Measurements from ENCODE around the gene FAM219A.
A peak's percentile ranks its signal among the peaks of the same experiment; 100 is the strongest.

- TF ChIP-seq, protein P1, sequence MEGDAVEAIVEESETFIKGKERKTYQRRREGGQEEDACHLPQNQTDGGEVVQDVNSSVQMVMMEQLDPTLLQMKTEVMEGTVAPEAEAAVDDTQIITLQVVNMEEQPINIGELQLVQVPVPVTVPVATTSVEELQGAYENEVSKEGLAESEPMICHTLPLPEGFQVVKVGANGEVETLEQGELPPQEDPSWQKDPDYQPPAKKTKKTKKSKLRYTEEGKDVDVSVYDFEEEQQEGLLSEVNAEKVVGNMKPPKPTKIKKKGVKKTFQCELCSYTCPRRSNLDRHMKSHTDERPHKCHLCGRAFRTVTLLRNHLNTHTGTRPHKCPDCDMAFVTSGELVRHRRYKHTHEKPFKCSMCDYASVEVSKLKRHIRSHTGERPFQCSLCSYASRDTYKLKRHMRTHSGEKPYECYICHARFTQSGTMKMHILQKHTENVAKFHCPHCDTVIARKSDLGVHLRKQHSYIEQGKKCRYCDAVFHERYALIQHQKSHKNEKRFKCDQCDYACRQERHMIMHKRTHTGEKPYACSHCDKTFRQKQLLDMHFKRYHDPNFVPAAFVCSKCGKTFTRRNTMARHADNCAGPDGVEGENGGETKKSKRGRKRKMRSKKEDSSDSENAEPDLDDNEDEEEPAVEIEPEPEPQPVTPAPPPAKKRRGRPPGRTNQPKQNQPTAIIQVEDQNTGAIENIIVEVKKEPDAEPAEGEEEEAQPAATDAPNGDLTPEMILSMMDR (IDR thresholded peaks at IDR 0.05; ENCODE audit: low read depth, low read length) = peak; percentile 37
- TF ChIP-seq MYC (IDR thresholded peaks at IDR 0.05; ENCODE audit: low read depth, low read length) = peak; percentile 64
- TF ChIP-seq POLR2A (IDR thresholded peaks at IDR 0.05; ENCODE audit: extremely low read depth, insufficient read length) = no peak
- TF ChIP-seq, protein P2, sequence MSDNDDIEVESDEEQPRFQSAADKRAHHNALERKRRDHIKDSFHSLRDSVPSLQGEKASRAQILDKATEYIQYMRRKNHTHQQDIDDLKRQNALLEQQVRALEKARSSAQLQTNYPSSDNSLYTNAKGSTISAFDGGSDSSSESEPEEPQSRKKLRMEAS (IDR thresholded peaks at IDR 0.05; ENCODE audit: low read depth, low read length) = peak; percentile 82
Measured at GRCh38 chr9:34375901-34376595, 82.3 kb downstream of the FAM219A start.
